Inflammatory macrophage treated with lipopolysaccharide for 1 hour (primary cell): Measurements from ENCODE around the gene FOXO1.

Source experiments
- DNase-seq, 2 donors: peaks; one replicate each; pipeline ENCODE4 v3.0.0-alpha.2; 2020 to 2022

FOXO1 gene

DNA sequence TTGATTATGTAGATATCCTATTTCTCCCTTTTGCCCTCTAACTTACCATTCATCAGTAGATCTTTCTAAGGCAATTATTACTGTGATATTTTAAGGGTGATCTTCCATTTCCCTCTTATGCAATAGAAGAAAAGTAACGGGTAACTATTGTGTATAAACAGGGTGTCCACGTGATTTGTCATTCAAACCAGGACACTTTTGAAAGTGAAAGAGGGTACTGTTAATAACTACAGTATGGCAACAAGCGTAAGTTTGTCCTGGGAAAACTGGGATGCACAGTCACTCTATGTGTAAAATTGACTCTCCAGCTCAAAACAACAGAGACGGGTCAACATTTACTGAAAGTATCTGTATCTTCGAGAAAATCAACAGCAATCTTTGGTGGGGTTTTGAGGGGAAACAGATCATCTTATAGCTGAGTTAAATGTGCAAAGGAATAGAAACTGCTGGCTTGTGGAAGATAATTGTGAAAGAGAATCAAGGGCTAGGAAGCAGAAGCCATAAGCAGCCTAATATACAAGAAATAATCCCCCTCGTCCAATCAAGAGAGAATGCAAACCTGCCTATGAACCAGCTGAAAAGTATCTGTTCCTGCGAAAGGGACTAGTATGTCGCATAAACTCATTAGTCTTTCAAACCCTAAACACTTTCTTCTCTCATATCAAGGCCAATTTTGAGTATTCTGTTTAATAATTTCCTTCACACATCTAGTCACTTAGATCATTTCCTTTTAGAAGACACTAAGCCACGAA is 126.7 kb downstream of the FOXO1 start:
- DNase-seq = peak; percentile 7 to 27

GRCh38 chr13:40537146-40537895 is 129.1 kb downstream of the FOXO1 start:
- no peak for DNase-seq

DNA sequence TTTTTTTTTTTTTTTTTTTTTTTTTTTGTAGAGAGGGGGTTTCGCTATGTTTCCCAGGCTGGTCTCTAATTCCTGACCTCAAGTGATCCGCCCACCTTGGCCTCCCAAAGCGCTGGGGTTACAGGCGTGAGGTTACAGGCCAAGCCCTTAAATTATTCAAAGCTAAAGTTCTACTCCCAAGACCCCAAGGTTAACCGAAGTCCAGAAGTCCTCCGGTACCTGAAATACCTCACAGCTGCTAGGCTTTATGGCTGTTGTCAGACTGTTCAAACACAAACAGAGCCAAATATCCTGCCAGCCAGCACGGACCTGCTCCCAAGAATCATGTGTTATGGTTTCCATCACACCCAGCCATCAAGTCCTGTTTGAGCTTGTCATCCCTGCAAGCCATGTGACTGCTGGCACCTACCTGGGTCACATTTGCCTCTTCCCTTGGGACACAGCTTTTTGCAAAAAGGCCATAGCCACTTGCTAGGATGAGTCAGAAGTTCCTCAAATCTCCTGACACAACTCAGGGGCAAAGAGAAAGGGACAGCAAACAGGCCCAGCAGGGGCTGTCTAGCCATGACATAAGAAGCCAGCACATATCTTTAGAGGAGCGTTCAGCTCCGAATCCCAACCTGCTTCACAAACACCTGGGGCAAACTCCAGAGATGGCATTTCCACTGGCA is 129.9 kb downstream of the FOXO1 start:
- DNase-seq = peak; percentile 6 to 31

- no peak for DNase-seq
Observed at GRCh38 chr13:40535345-40535836, 131.1 kb downstream of the FOXO1 start.

DNA sequence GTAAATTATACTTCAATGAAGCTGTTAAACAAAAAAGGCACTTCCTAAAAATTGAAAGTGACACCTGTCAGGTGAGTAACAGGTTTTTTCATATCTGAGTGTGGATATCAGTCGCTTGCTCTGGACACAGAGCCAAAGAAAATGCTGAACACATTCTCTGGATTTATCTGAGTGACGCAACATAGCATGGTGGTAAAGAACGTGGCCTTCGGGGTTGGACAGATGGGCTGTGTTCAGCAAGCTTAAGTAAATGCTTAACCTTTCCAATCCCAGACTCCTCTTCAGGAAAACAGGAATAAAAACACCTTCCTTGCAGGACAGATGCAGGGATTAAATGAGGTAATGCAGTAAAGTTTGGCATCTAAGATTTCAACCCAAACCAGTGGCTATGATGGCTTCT is 132.0 kb downstream of the FOXO1 start:
- DNase-seq = no peak

- no peak for DNase-seq
Observed at GRCh38 chr13:40533072-40533471, 133.4 kb downstream of the FOXO1 start.

- no peak for DNase-seq
Observed at GRCh38 chr13:40530961-40531360, 135.5 kb downstream of the FOXO1 start.

DNA sequence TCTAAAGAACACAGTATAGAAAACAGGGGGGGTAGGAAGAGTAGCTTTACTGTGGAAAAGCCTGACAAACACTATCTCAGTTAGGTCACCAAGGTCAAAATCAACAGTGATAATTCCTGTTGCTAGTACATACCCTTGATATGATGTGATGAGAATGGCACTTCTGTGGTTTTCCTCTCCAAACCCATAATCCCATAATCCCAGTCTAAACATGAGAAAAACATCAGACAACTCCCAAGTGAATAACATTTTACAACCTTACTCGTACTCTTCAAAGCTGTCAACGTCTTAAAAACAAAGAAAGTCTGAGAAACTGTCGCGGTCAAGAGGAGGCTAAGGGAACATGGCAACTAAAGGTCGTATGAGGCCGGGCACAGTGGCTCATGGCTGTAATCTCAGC is 137.6 kb downstream of the FOXO1 start:
- DNase-seq = no peak

DNA sequence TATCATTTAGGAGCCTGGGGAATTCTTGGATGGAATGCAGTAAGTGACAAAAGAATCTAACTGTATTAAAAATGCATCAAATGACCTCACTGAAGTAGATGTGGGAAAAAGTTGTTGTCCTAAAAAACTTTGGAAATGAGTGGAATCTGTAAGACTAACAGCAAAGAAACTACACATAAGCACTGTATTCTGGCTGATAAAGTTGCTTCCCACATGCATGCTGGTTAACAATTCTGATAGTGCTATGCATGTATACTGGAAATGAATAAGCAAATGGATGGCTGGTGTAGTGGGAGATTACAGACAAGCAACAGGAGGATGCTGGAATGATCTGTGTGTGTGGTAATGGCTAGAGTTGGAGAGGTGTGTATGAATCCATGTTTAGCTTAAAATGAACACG is 138.5 kb downstream of the FOXO1 start:
- no peak for DNase-seq

DNA sequence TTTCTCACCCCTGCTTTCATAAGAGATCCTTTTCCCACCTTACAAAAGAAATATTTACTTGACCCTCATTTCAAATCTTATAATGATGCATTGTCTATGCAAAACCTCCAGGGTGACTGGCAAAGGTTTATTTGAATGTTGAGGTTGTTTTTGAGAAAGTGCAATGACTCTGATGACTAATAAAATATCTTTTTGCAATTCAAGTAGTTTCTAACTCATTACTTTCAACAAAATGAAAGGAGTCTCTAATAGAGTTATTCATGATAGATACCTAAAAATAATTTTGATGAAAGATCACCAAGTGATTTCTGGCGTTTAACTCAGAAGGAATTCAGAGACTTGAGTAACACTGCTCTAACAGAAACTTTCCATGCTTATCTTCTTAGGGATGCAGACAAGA is 144.2 kb downstream of the FOXO1 start:
- DNase-seq = no peak

DNA sequence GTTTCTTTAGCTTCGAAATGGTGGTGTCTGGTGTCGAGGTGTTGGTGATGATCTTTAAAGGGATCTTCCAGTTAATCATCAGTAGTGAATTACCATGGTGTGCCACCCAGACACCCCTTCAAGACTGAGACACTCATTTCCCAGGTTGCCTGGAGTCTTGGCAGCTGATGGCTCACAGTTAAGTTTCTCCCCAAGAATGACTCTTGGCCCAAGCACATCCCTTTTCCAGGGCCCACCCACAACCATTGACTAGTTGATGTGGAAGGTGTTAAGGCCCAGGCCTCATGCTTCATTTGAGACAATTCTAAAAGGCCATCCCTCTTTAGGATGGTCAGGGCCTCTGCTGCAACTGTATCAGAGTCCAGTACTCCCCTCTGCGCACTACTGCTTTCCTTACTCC is 145.5 kb downstream of the FOXO1 start:
- DNase-seq = no peak

GRCh38 chr13:40519637-40520036 is 146.8 kb downstream of the FOXO1 start:
- no peak for DNase-seq

DNA sequence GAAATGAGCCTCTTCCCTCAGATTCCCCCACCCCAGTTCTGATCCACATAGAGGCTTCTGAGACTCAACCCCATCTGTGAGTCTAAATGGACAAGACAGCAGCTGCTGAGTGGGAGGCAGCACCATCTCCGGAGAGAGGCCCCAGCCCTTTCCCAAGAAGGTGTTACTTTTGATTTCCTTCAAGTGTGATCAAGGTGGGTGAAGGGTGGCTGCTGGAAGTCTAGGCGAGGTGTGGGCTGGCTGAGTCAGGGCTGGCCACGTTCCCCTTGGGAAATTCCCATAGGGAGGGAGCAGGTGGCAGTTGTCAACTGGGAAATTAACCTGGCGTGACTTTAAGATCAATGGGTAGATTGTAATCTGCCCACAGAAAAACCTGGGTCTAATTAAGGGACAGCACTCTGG is 148.0 kb downstream of the FOXO1 start:
- no peak for DNase-seq

- no peak for DNase-seq
Observed at GRCh38 chr13:40517486-40518480, 148.7 kb downstream of the FOXO1 start.

DNA sequence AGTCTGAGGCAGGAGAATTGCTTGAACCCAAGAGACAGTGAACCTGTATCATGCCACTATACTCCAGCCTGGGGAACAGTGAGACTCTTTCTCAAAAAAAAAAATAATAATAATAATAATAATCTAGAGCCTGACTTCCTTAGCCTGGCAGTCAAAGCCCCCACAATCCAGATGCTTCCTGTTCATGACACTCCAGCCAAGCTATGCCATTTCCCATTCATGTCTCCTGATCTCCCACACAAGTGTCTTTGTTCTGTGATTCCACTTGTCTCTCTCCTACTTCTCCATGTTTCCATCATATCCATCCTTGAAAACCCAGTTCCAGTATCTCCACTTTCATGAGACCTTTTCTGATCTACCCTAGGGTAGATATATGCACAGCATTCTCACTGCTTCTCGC is 150.7 kb downstream of the FOXO1 start:
- no peak for DNase-seq

- DNase-seq = peak in 1 of 2 donors; percentile 12
Observed at GRCh38 chr13:40514802-40515201, 151.6 kb downstream of the FOXO1 start.

- no peak for DNase-seq
Observed at GRCh38 chr13:40509876-40510275, 156.6 kb downstream of the FOXO1 start.

DNA sequence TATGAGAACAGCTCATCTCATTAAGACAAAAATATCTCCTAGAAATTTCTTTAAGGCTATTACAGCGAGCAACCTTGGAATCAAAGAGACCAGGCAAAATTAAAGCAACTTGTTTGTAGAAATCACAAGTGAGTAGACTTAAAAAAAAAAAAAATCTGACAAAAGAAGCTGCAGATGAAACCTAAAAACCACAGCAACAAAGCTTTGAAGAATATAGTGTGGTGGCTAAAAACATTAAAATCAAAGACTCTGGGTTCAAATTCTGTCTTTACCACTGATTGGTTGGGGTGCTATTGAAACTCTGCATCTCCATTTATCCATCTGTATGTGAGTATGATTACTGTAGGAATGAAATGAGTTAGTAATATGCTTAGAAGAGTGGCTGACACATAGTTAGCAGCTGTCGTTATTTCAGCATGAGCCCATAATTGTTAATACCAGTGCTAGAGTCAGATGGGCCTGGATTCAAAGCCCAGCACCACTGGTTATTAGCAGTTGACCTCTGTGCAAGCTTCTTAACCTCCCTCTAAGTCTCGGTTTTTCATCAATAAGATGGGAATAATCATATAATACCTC is 157.6 kb downstream of the FOXO1 start:
- DNase-seq = no peak

DNA sequence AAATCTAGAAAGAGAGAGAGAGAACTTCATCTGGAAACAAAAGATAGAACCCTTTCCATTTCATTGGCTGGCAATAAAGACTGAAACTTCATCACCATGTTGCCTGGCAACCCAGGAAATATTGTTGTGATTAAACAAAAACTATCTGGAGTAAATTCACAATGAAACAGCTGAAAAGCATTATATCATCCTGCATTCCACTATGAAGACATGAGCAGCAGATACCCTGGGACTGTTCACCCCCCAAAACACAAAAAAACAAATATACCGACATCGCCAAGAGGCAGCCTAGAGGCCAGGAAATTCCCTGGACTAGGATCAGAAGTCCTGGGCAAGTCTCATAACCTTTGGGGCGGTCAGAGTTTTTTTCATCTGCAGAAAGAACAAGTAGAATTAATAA is 158.3 kb downstream of the FOXO1 start:
- no peak for DNase-seq

- no peak for DNase-seq
Observed at GRCh38 chr13:40506592-40507446, 159.6 kb downstream of the FOXO1 start.
